Esophagus (tissue), 2 donors: ENCODE data around the gene ASF1A. TPM values are rescaled to one million over a fixed set of nuclear protein-coding genes. Genes with fewer than 3 reads are reported as not detected.

Experiments used
- H3K27ac ChIP-seq, 2 donors: one replicate each; pipeline ENCODE4 v1.5.1; 2013; ENCODE audit warnings: low read depth in 2 of 2, mild to moderate bottlenecking in 2 of 2, inconsistent platforms in 1 of 2, low read length in 1 of 2, moderate library complexity in 1 of 2
- H3K27me3 ChIP-seq, 2 donors: one replicate each; pipeline ENCODE4 v1.6.1; 2013; ENCODE audit warnings: low read length in 2 of 2, control low read depth in 1 of 2, mild to moderate bottlenecking in 1 of 2; ENCODE audit not compliant: insufficient read depth in 2 of 2, control insufficient read depth in 1 of 2
- H3K36me3 ChIP-seq, 2 donors: one replicate each; pipeline ENCODE4 v1.6.1; 2013; ENCODE audit warnings: low read length in 1 of 2; ENCODE audit not compliant: control insufficient read depth in 2 of 2, insufficient read depth in 2 of 2
- H3K4me1 ChIP-seq, 2 donors: one replicate each; pipeline ENCODE4 v1.6.1; 2013; ENCODE audit warnings: low read length in 1 of 2; ENCODE audit not compliant: control insufficient read depth in 2 of 2, insufficient read depth in 2 of 2
- H3K4me3 ChIP-seq, 2 donors: one replicate each; pipeline ENCODE4 v1.5.1; 2013; ENCODE audit warnings: low read length in 2 of 2, mild to moderate bottlenecking in 2 of 2, low read depth in 1 of 2, moderate library complexity in 1 of 2
- H3K9me3 ChIP-seq, 2 donors: one replicate each; pipeline ENCODE4 v1.6.1; 2013; ENCODE audit warnings: mild to moderate bottlenecking in 2 of 2, low read depth in 1 of 2, low read length in 1 of 2, moderate library complexity in 1 of 2; ENCODE audit not compliant: control insufficient read depth in 2 of 2, insufficient read depth in 1 of 2
- WGBS, 2 donors: extraction: QIAGEN DNeasy Blood & Tissue Kit; methylation state at CpG; one replicate each; pipeline ENCODE4 v1.1.7; 2013; 5-methylcytosine and 5-hydroxymethylcytosine counted together
- polyA plus RNA-seq, 2 donors: library from polyadenylated mRNA; stranded (reverse); fragments of 200-250 nt; gene quantifications; one replicate each; pipeline ENCODE4 v1.2.3, GENCODE V29; 2013
- donor health status: healthy with polysubstance abuse.
- donor health status: Bipolar disorder and iron deficiency.

The ASF1A gene
- polyA plus RNA-seq, 2 donors = 8.4 to 14.5 TPM

DNA sequence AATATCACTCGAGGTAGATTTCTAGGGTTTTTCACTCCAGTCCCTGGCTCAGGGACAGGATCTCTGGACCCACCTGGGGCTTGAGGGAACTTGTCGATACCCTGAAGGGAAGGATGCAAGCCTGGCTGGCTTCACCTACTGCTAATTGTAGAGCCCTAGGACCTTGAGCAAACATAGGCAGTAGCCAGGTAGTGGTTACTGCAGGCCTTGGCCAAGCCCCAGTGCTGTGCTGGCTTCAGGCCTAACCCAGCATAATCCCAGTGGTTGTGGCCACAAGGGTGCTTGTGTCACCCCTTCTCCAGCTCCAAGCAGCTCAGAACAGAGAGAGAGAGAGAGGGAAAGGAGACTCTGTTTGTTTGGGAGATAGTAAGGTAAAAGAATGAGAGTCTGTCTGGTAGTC is 46.8 kb downstream of the ASF1A start:
- 62 to 71% methylated on average over 2 of the region's 2 CpGs for WGBS, 2 donors

DNA sequence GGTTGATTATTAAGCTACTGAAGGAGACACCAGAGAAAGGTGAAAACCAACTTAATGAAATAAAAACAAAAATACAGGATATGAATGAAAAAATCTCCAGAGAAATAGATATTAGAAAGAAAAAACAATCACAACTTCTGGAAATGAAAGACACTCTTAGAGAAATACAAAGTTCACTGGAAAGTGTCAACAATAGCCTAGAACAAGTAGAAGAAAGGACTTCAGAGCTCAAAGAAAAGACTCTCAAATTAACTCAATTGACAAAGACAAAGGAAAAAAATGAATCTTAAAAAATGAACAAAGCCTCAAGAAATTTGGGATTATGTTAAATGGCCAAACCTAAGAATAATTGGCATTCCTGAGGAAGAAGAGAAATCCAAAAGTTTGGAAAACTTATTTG is 51.3 kb downstream of the ASF1A start:
- H3K4me3 ChIP-seq = no peak overlapping the region
- peaks cover 0 to 2% of the 10 kb centered on the region in 2 donors for H3K9me3 ChIP-seq
- H3K27me3 ChIP-seq = no peaks in the 10 kb centered on the region
- no peak overlapping the region for H3K27ac ChIP-seq
- H3K36me3 ChIP-seq = no peaks in the 10 kb centered on the region
- H3K4me1 ChIP-seq = no peaks in the 10 kb centered on the region

More for the DNA sequence above, 46.8 kb downstream of the ASF1A start:
- Histone ChIP-seq H3K4me1 (no peaks in the 10 kb centered on the region), H3K27me3 (no peaks in the 10 kb centered on the region), H3K36me3 (no peaks in the 10 kb centered on the region), H3K4me3 (no peak overlapping the region), H3K27ac (no peak overlapping the region), H3K9me3 (no peaks in the 10 kb centered on the region)

DNA sequence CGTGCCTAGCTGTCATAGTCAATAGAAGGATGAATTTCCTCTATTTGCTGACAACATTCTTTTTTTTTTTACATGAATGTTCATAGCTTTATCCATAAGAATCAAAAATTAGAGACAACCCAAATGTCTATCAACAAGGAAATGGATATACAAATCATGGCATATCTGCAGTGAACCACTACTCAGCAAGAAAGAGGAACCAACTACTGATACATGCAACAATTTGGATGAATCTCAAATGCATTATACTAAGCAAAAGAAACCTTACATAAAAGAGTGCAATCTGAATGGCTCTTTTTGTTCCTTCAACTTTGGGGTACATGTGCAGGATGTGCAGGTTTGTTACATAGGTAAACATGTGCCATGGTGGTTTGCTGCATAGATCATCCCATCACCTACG is 58.7 kb downstream of the ASF1A start:
- Histone ChIP-seq H3K36me3 (no peaks in the 10 kb centered on the region), H3K9me3 (no peaks in the 10 kb centered on the region)
- WGBS, 2 donors = 96 to 100% methylated on average over 2 of the region's 2 CpGs

DNA sequence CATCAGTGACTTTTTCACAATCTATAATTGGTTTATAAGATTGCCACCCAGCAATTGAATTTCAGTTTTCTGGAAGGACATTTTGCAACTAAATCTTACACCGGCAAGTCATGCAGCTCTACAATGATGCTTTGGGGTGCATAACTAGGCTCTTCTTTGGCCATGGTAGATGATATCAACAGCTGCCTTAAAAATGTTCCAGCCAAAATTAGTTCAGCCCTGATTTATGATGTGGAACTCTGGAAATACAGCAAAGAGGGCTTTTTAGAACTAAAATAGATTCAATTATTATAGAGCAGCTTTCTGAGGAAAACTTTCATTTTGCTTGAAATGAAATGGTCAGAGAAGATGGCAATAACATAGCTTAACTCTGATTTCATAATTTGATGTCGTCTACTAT is 59.4 kb downstream of the ASF1A start:
- 56 to 88% methylated on average over 2 of the region's 2 CpGs for WGBS, 2 donors
- Histone ChIP-seq H3K9me3 (no peaks in the 10 kb centered on the region), H3K4me1 (no peaks in the 10 kb centered on the region), H3K27me3 (no peaks in the 10 kb centered on the region), H3K36me3 (no peaks in the 10 kb centered on the region), H3K27ac (no peak overlapping the region), H3K4me3 (no peak overlapping the region)

More for the DNA sequence above, 58.7 kb downstream of the ASF1A start:
- H3K27ac ChIP-seq = no peak overlapping the region
- H3K4me3 ChIP-seq = no peak overlapping the region
- H3K4me1 ChIP-seq = no peaks in the 10 kb centered on the region
- H3K27me3 ChIP-seq = no peaks in the 10 kb centered on the region

Other genes with a start within 250 kb of the ASF1A start
- gene CEP85L, start 242.6 kb upstream of the ASF1A start, polyA plus RNA-seq = under 1 TPM; 0.52 to 0.61 TPM
- 1 to 10 TPM; 3.7 to 5.2 TPM for gene MCM9, start 41.0 kb downstream of the ASF1A start, polyA plus RNA-seq
- gene FAM184A, start 184.5 kb downstream of the ASF1A start, polyA plus RNA-seq = 1 to 10 TPM in 1 of 2 donors, under 1 TPM in 1; 0.73 to 1.1 TPM